Osteocyte (in vitro differentiated cells): ENCODE data around the gene PARD3B. TPM values are rescaled to one million over a fixed set of nuclear protein-coding genes. Genes with fewer than 3 reads are reported as not detected.
A peak's percentile ranks its signal among the peaks of the same experiment; 100 is the strongest.

ENCODE experiments used
- DNase-seq: peaks from one replicate; pipeline ENCODE4 v3.0.0; 2021; ENCODE audit warnings: mixed read lengths; ENCODE audit not compliant: unreplicated experiment; ENCODE audit errors: extremely low spot score
- H3K27ac Mint-ChIP-seq: one replicate; pipeline ENCODE4 v1.8.0; 2021; ENCODE audit warnings: mild to moderate bottlenecking, mixed read lengths; ENCODE audit not compliant: unreplicated experiment
- H3K27me3 Mint-ChIP-seq: one replicate; pipeline ENCODE4 v1.8.0; 2021; ENCODE audit warnings: mixed read lengths; ENCODE audit not compliant: unreplicated experiment
- H3K36me3 Mint-ChIP-seq: one replicate; pipeline ENCODE4 v1.8.0; 2021; ENCODE audit warnings: mixed read lengths; ENCODE audit not compliant: unreplicated experiment
- H3K4me1 Mint-ChIP-seq: one replicate; pipeline ENCODE4 v1.8.0; 2021; ENCODE audit warnings: mixed read lengths; ENCODE audit not compliant: unreplicated experiment
- H3K4me3 Mint-ChIP-seq: one replicate; pipeline ENCODE4 v1.8.0; 2021; ENCODE audit warnings: mild to moderate bottlenecking, moderate library complexity, mixed read lengths; ENCODE audit not compliant: unreplicated experiment
- H3K9me3 Mint-ChIP-seq: one replicate; pipeline ENCODE4 v1.8.0; 2021; ENCODE audit warnings: mixed read lengths; ENCODE audit not compliant: unreplicated experiment
- CTCF ChIP-seq: fragments of 200-600 bp; sonication (generic); IDR thresholded peaks from 2 replicates; pipeline ENCODE4 v1.5.0; 2021; ENCODE audit warnings: antibody characterized with exemption, mild to moderate bottlenecking, moderate library complexity
- total RNA-seq: library from RNA; stranded (reverse); gene quantifications from 2 replicates; pipeline ENCODE4 v1.2.1, GENCODE V29; 2021

PARD3B gene
- total RNA-seq, 1 donor from 2014 or later, result 26.7 TPM

- H3K27ac Mint-ChIP-seq, result no peak overlapping the region
- peaks cover 10% of the 10 kb centered on the region for H3K36me3 Mint-ChIP-seq
- H3K4me3 Mint-ChIP-seq, result no peak overlapping the region
- no peaks in the 10 kb centered on the region for H3K9me3 Mint-ChIP-seq
- DNase-seq, result no peak
- no peak for TF ChIP-seq CTCF
- no peaks in the 10 kb centered on the region for H3K4me1 Mint-ChIP-seq
- no peaks in the 10 kb centered on the region for H3K27me3 Mint-ChIP-seq
Observed at GRCh38 chr2:205235434-205235833, 690.2 kb downstream of the PARD3B start.

DNA sequence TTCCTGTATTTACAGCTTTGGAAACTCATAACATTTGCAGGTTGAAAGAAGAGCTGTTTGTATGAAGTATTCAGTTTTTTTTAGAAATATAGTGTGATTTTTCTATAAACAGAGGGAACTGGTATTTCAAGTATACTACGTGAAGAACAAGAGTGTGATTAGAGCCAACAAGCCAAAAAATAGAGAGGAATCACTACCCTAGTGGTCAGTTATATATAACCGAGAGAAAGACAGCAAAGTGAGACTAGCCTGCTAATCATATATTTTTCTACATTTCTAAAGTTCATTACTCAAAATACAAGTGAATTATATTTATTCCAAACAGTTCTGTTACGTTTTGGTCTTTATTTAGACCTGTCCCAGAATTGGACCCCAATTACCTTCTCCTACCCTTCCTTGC, 692.2 kb downstream of the PARD3B start:
- Mint-ChIP-seq H3K4me3 (no peak overlapping the region), H3K9me3 (no peaks in the 10 kb centered on the region), H3K27me3 (no peaks in the 10 kb centered on the region), H3K36me3 (peaks cover 8% of the 10 kb centered on the region), H3K27ac (no peak overlapping the region), H3K4me1 (no peaks in the 10 kb centered on the region)
- no peak for DNase-seq
- peak; percentile 28 for TF ChIP-seq CTCF

GRCh38 chr2:205245001-205245400, 699.7 kb downstream of the PARD3B start:
- Mint-ChIP-seq H3K27ac (no peak overlapping the region), H3K27me3 (no peaks in the 10 kb centered on the region), H3K9me3 (no peaks in the 10 kb centered on the region), H3K4me3 (no peak overlapping the region), H3K4me1 (no peaks in the 10 kb centered on the region), H3K36me3 (no peaks in the 10 kb centered on the region)
- no peak for TF ChIP-seq CTCF
- DNase-seq, result no peak

- H3K27ac Mint-ChIP-seq, result no peak overlapping the region
- H3K36me3 Mint-ChIP-seq, result no peaks in the 10 kb centered on the region
- TF ChIP-seq CTCF, result no peak
- H3K4me1 Mint-ChIP-seq, result no peaks in the 10 kb centered on the region
- no peak overlapping the region for H3K4me3 Mint-ChIP-seq
- no peaks in the 10 kb centered on the region for H3K27me3 Mint-ChIP-seq
- no peak for DNase-seq
- no peaks in the 10 kb centered on the region for H3K9me3 Mint-ChIP-seq
Observed at GRCh38 chr2:205245652-205246051, 700.4 kb downstream of the PARD3B start.

- H3K27ac Mint-ChIP-seq, result peak overlapping the region; percentile 24
- peaks cover 10% of the 10 kb centered on the region for H3K4me1 Mint-ChIP-seq
- no peak for TF ChIP-seq CTCF
- no peak for DNase-seq
- H3K27me3 Mint-ChIP-seq, result no peaks in the 10 kb centered on the region
- peaks cover 8% of the 10 kb centered on the region for H3K36me3 Mint-ChIP-seq
- H3K9me3 Mint-ChIP-seq, result no peaks in the 10 kb centered on the region
- H3K4me3 Mint-ChIP-seq, result no peak overlapping the region
Observed at GRCh38 chr2:205259121-205259520, 713.8 kb downstream of the PARD3B start.
